HepG2 (cell line): ENCODE data around the gene KCNT1. TPM values are rescaled to one million over a fixed set of nuclear protein-coding genes. Genes with fewer than 3 reads are reported as not detected.

Source experiments
- ATAC-seq: fragments of 200-7000 bp; cut with Tn5 transposase; 3 replicates; pipeline ENCODE4 v1.9.1; 2020; ENCODE audit warnings: mild to moderate bottlenecking, moderate library complexity
- BruUV-seq: library from RNA; stranded (reverse); fragments of 400-500 nt; replicated peaks from 2 replicates; lab custom pipeline; 2021; lab: Mats Ljungman, UMichigan
- CTCF ChIA-PET: fragments of 300-600 bp; formaldehyde crosslinking; extraction: SDS; loops from one replicate; lab custom pipeline; 2021; ENCODE audit warnings: low total read pairs, inconsistent platforms, low intra/inter-chr PET ratio; lab: Yijun Ruan, JAX
- POLR2A ChIA-PET: fragments of 350-600 bp; sonication (Branson Sonifier 250); formaldehyde crosslinking; loops from one replicate; lab custom pipeline; 2020; ENCODE audit warnings: antibody characterized with exemption, inconsistent platforms; lab: Yijun Ruan, JAX
- DNase-seq: peaks from one replicate; pipeline ENCODE4 v3.0.0-alpha.2; 2015; ENCODE audit warnings: low spot score
- FAIRE-seq: peaks from 3 replicates; lab custom pipeline; 2011; peaks lifted over from hg19 to GRCh38; lab: Jason Lieb, UNC
- H2AFZ ChIP-seq: one replicate; pipeline ENCODE4 v1.6.1; 2011; ENCODE audit warnings: low read length, inconsistent platforms
- H3K27ac ChIP-seq: fragments of 300-600 bp; 3 replicates; pipeline ENCODE4 v1.8.0; 2011; ENCODE audit warnings: mixed run types, mild to moderate bottlenecking, mixed read lengths, low read length, inconsistent platforms; ENCODE audit not compliant: insufficient read depth; ENCODE audit errors: extremely low read length
- H3K27me3 ChIP-seq, 2 experiments: fragments of 200-600 bp in 1 of 2; 2 replicates in 1 of 2; 3 replicates in 1 of 2; pipeline versions ENCODE4 v1.6.0 to v1.8.0; 2011; ENCODE audit warnings: low read length in 2 of 2, mild to moderate bottlenecking in 2 of 2, moderate library complexity in 2 of 2, inconsistent platforms in 1 of 2; ENCODE audit not compliant: insufficient read depth in 2 of 2, control insufficient read depth in 1 of 2
- H3K36me3 ChIP-seq, 2 experiments: fragments of 200-600 bp in 1 of 2; replicated peaks in 1 of 2; 2 replicates in 1 of 2; 3 replicates in 1 of 2; pipeline versions ENCODE4 v1.5.1 to v1.8.0; 2011; ENCODE audit warnings: low read length in 2 of 2, inconsistent platforms in 1 of 2; ENCODE audit not compliant: insufficient read depth in 2 of 2, control insufficient read depth in 1 of 2
- H3K4me1 ChIP-seq: 2 replicates; pipeline ENCODE4 v1.5.1; 2012; ENCODE audit warnings: low read length, inconsistent platforms; ENCODE audit not compliant: insufficient read depth
- H3K4me2 ChIP-seq: 2 replicates; pipeline ENCODE4 v1.6.0; 2011; ENCODE audit warnings: low read depth, low read length, inconsistent platforms
- H3K4me3 ChIP-seq, 3 experiments: fragments of 200-600 bp in 1 of 3; sonication (generic), shearing (Covaris generic) in 1 of 3; replicated peaks in 1 of 3; 2 replicates each; pipeline ENCODE4 v1.5.1; 2011 to 2016; ENCODE audit warnings: low read length in 3 of 3, inconsistent platforms in 2 of 3, low read depth in 2 of 3, mild to moderate bottlenecking in 2 of 3, control low read depth in 1 of 3, mixed read lengths in 1 of 3; ENCODE audit not compliant: insufficient read depth in 1 of 3
- H3K79me2 ChIP-seq: one replicate; pipeline ENCODE4 v1.6.1; 2011; ENCODE audit warnings: low read length, inconsistent platforms; ENCODE audit not compliant: insufficient read depth
- H3K9ac ChIP-seq: 2 replicates; pipeline ENCODE4 v1.6.0; 2011; ENCODE audit warnings: mild to moderate bottlenecking, low read depth, low read length, inconsistent platforms; ENCODE audit not compliant: insufficient read depth
- H3K9me3 ChIP-seq: 2 replicates; pipeline ENCODE4 v1.5.1; 2012; ENCODE audit warnings: mild to moderate bottlenecking, low read length
- H4K20me1 ChIP-seq: 2 replicates; pipeline ENCODE4 v1.6.0; 2011; ENCODE audit warnings: inconsistent platforms, mild to moderate bottlenecking, low read length, moderate library complexity; ENCODE audit not compliant: insufficient read depth
- CHD2 ChIP-seq: IDR thresholded peaks from 2 replicates; pipeline ENCODE4 v1.6.1; 2011; ENCODE audit warnings: low read depth, low read length, improper control_type of control experiment
- EED ChIP-seq: sonication (generic); formaldehyde crosslinking; IDR thresholded peaks from 2 replicates; pipeline ENCODE4 v1.5.0; 2020; ENCODE audit warnings: mild to moderate bottlenecking, missing genetic modification reagents
- EP300 ChIP-seq, 3 experiments: sonication (generic) in 1 of 3; formaldehyde crosslinking in 1 of 3; IDR thresholded peaks; 2 replicates each; pipeline versions ENCODE4 v1.5.1 to v1.6.1; 2011 to 2020; ENCODE audit warnings: low read depth in 2 of 3, low read length in 2 of 3, borderline replicate concordance in 1 of 3, improper control_type of control experiment in 1 of 3, mild to moderate bottlenecking in 1 of 3, missing genetic modification reagents in 1 of 3, moderate library complexity in 1 of 3
- MAFG ChIP-seq: sonication (generic); formaldehyde crosslinking; IDR thresholded peaks from 2 replicates; pipeline ENCODE4 v1.5.1; 2020; ENCODE audit warnings: mild to moderate bottlenecking, missing genetic modification reagents
- MTA3 ChIP-seq: sonication (generic); formaldehyde crosslinking; IDR thresholded peaks from 2 replicates; pipeline ENCODE4 v1.4.0; 2020; ENCODE audit warnings: missing genetic modification reagents
- NBN ChIP-seq: fragments of 450-650 bp; conservative IDR thresholded peaks from 2 replicates; pipeline ENCODE4 v1.6.1; 2017
- RNF2 ChIP-seq: fragments of 450-650 bp; conservative IDR thresholded peaks from 2 replicates; pipeline ENCODE4 v1.6.1; 2016; ENCODE audit warnings: low read depth
- SPEN ChIP-seq: sonication (generic); formaldehyde crosslinking; IDR thresholded peaks from 2 replicates; pipeline ENCODE4 v1.5.1; 2020; ENCODE audit warnings: low read depth, mild to moderate bottlenecking, missing genetic modification reagents
- WGBS: methylation state at CpG from one replicate; pipeline ENCODE4 v1.1.6; 2017; ENCODE audit warnings: low lambda C conversion rate; 5-methylcytosine and 5-hydroxymethylcytosine counted together
- in situ Hi-C: cut with HindIII; loops from 2 replicates; pipeline ENCODE4 v1.10.0; 2017; ENCODE audit warnings: low pct_unique_long_range_greater_than_20kb; ENCODE audit not compliant: extremely low pct_ligation_motif_present
- intact Hi-C: fragments of 100-400 bp; cut with micrococcal nuclease; formaldehyde crosslinking; loops from one replicate; pipeline ENCODE4 v1.10.0; 2022; ENCODE audit not compliant: unreplicated experiment
- polyA plus RNA-seq, 8 experiments: library from polyadenylated mRNA; depleted of rRNA in 3 of 8; stranded (reverse) in 7 of 8; unstranded in 1 of 8; fragments of >200 nt; fragmentation: Illumina TruSeq in 4 of 8; extraction: Trizol in 4 of 8; gene quantifications; 2 replicates each; pipeline versions ENCODE4 v1.2.1 to v1.2.3, GENCODE V29; 2011 to 2016; ENCODE audit warnings: low read depth in 4 of 8, missing spikeins in 1 of 8, mixed read lengths in 1 of 8; ENCODE audit not compliant: insufficient read depth in 1 of 8
- total RNA-seq, 5 experiments: library from RNA; depleted of rRNA; stranded (reverse); fragments of >200 nt; fragmentation: Illumina TruSeq; extraction: Trizol; gene quantifications; 2 replicates each; pipeline ENCODE4 v1.2.3, GENCODE V29; 2016; ENCODE audit warnings: low read depth in 1 of 5
- TF ChIP-seq, protein P1 (sequence below): sonication (generic); formaldehyde crosslinking; IDR thresholded peaks from 2 replicates; pipeline ENCODE4 v1.5.0; 2020; ENCODE audit warnings: missing genetic modification reagents
- TF ChIP-seq, protein P2 (sequence below): sonication (generic); formaldehyde crosslinking; IDR thresholded peaks from 2 replicates; pipeline ENCODE4 v1.4.0; 2020; ENCODE audit warnings: missing genetic modification reagents

The KCNT1 gene
- total and polyA plus RNA-seq, 2 of the 13 experiments (the other 11 are each of a cell fraction or from before 2014, with no cell fraction given), result not detected

DNA sequence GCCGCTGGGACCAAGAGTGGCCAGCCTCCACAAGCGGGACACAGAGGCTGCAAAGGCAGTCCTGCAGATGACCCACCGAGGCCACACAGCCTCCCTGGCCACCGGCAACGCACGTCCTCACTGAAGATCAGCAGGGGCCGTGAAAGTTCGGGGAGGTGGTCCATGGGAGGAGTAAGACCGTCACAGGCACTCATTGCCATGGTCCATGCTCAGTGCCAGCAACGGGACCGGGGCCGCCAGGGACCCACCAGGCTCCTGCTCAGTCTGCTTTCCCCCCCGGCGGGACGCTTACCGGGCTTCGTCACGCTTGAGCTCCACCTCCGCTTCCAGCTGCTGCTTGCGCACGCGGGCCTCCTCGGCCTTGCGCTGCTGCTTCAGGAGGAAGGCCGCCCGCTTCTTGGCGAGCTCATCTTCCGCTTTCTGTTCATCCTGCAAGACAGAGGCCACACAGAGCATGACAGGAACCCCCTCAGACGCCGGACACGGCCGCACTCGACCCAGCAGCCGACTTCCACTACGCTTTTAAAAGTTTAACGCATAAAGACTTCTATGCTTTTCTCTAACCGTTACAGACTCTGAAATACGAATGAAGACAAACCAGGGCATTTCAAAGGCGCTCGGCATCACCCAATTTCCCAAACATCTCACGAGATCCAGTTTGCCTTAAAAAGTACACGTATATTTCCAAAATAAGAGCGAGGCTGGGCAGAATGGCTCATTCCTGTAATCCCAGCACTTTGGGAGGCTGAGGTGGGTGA lies 116.9 kb downstream of the KCNT1 start:
- no TSS peak for BruUV-seq
- no peaks in the 10 kb centered on the region for H3K79me2 ChIP-seq
- DNase-seq (no peak), ATAC-seq (no peak), FAIRE-seq (no peak)
- in situ Hi-C loops, result no loop called here
- intact Hi-C loops, result no loop called here
- ChIA-PET CTCF (no interaction called here), POLR2A (no interaction called here)
- H3K36me3 ChIP-seq, result peaks cover 28 to 90% of the 10 kb centered on the region in 2 experiments
- no peak overlapping the region for H2AFZ ChIP-seq
- H3K27ac ChIP-seq, result no peak overlapping the region
- no peak overlapping the region for H3K9ac ChIP-seq
- H4K20me1 ChIP-seq, result no peaks in the 10 kb centered on the region
- H3K4me2 ChIP-seq, result no peak overlapping the region
- no peaks in the 10 kb centered on the region for H3K4me1 ChIP-seq
- H3K9me3 ChIP-seq, result no peaks in the 10 kb centered on the region
- WGBS, result 97% methylated on average over 43 of the region's 43 CpGs
- no peaks in the 10 kb centered on the region for H3K27me3 ChIP-seq
- no peak overlapping the region for H3K4me3 ChIP-seq
- no peak for TF ChIP-seq NBN
- no peak for TF ChIP-seq EED (CRISPR knock-in tag)
- TF ChIP-seq SPEN, result no peak
- TF ChIP-seq MAFG (CRISPR knock-in tag), result no peak
- no peak for TF ChIP-seq MTA3 (CRISPR knock-in tag)
- TF ChIP-seq RNF2, result no peak
- TF ChIP-seq, protein P1, sequence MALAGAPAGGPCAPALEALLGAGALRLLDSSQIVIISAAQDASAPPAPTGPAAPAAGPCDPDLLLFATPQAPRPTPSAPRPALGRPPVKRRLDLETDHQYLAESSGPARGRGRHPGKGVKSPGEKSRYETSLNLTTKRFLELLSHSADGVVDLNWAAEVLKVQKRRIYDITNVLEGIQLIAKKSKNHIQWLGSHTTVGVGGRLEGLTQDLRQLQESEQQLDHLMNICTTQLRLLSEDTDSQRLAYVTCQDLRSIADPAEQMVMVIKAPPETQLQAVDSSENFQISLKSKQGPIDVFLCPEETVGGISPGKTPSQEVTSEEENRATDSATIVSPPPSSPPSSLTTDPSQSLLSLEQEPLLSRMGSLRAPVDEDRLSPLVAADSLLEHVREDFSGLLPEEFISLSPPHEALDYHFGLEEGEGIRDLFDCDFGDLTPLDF (CRISPR knock-in tag), result no peak
- TF ChIP-seq CHD2, result no peak
- TF ChIP-seq, protein P2, sequence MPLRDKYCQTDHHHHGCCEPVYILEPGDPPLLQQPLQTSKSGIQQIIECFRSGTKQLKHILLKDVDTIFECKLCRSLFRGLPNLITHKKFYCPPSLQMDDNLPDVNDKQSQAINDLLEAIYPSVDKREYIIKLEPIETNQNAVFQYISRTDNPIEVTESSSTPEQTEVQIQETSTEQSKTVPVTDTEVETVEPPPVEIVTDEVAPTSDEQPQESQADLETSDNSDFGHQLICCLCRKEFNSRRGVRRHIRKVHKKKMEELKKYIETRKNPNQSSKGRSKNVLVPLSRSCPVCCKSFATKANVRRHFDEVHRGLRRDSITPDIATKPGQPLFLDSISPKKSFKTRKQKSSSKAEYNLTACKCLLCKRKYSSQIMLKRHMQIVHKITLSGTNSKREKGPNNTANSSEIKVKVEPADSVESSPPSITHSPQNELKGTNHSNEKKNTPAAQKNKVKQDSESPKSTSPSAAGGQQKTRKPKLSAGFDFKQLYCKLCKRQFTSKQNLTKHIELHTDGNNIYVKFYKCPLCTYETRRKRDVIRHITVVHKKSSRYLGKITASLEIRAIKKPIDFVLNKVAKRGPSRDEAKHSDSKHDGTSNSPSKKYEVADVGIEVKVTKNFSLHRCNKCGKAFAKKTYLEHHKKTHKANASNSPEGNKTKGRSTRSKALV (CRISPR knock-in tag), result no peak
- no peak for TF ChIP-seq EP300 (IDR thresholded peaks at IDR 0.05; ENCODE audit: low read depth in 2 of 2, low read length in 2 of 2)
- TF ChIP-seq EP300 (CRISPR knock-in tag; IDR thresholded peaks at IDR 0.05; ENCODE audit: borderline replicate concordance), result no peak
